HG02642 (cell line): ENCODE data around the gene PIK3R5.
"Not testable (repeated sequence)": the region's sequence is repeated elsewhere in the genome, so short reads cannot be mapped to it uniquely, and the experiment has no call there.

Experiments
- ATAC-seq: cut with Tn5 transposase; IDR thresholded peaks from one replicate; pipeline ENCODE4 v1.9.1; 2021; ENCODE audit warnings: mild to moderate bottlenecking; ENCODE audit not compliant: unreplicated experiment, poor library complexity

The PIK3R5 gene

DNA sequence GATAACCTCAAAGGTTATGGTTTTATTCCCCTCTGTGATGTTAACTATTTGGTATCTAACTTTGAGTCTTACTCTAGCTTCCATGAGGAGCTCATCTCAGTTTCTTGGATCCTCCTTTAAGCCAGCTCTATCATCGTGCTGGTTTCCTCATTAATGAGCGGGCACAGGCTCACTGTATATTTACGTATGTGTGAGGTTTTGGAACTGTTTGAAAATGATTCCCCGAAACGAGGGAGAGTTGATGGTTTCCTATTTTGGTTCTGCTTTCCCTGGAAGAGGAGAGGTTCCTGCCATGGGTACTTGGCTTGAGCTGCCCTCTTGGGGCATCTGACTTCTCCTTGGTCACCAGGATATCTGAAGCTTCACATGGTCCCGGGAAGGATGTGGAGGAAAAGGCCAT lies 65.3 kb downstream of the PIK3R5 start:
- no peak for ATAC-seq

GRCh38 chr17:8898636-8899035 lies 66.9 kb downstream of the PIK3R5 start:
- no peak for ATAC-seq

- ATAC-seq, result no peak
These were observed 67.4 kb downstream of the PIK3R5 start for GRCh38 chr17:8898126-8898525.

- ATAC-seq, result no peak
These were observed 68.6 kb downstream of the PIK3R5 start for GRCh38 chr17:8896641-8897635.

- ATAC-seq, result no peak
These were observed 69.4 kb downstream of the PIK3R5 start for GRCh38 chr17:8896087-8896486.

DNA sequence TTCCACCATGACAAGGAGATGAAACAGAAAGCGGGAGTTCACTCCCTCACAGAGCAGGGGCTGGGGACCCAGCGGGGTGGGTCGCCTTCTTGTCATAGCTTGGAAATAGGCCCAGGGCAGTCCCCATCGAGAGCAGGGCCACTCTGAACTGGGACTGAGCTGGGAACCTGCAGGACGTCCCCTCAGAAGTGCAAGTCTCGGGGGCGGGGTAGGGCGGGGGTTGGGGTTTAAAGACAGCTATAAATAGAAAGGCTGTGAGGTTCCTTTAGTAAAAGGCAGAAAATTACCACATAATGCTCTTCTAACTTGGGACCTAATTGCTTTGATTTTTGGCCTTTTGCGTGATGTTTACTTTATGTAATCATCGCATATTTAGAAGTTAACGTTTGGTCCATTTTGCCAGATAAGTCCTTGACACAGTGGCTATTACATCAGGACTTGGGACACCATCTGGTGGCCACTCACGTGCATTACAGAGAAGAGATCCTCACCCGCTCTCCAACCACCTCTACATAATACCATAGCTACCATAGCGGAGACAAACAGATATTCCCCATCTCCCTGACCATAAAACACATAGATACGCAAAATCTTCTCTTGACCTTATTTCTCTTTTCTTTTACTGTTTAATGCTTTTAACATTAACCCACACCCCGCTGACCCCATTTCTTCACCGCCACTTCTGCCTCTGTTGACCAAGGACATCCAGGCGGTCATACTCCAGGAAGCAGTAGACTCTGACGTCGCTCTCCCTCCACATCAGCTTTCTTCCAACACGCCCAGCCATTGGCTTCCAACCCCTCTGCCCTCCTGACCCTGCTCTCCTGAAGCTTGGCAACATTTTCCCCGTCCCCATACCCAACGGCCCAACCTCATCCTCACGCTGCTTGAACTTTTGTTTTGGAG lies 70.6 kb downstream of the PIK3R5 start:
- peak; percentile 44 for ATAC-seq

DNA sequence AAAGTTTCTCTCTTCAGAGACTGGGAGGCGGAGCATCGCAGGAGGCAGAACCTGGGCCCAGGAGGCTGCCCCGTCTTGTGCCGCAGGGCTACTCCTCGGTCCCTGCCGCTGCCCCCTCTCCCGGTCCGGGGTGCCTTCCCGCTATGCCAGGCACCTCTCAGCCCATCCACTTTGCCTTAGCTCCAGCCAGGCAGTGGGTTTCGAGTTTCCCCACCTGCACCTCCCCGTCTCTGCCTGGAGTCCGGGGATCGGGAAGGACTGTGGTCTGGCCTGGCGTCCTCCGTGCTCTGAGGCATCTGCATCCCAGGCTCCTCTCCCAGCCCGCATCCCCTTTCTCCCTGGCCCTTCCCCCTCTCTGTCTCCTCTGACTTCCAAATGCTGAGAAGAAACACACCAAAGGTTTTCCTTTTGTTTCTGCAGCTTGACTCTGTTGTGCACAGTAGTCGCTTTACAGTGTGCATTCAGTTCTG lies 71.3 kb downstream of the PIK3R5 start:
- ATAC-seq, result no peak

- ATAC-seq, result no peak
These were observed 71.8 kb downstream of the PIK3R5 start for GRCh38 chr17:8893621-8894201.

GRCh38 chr17:8893059-8893458 lies 72.4 kb downstream of the PIK3R5 start:
- no peak for ATAC-seq

- ATAC-seq, result peak; percentile 48
These were observed 73.2 kb downstream of the PIK3R5 start for GRCh38 chr17:8892338-8892690.

DNA sequence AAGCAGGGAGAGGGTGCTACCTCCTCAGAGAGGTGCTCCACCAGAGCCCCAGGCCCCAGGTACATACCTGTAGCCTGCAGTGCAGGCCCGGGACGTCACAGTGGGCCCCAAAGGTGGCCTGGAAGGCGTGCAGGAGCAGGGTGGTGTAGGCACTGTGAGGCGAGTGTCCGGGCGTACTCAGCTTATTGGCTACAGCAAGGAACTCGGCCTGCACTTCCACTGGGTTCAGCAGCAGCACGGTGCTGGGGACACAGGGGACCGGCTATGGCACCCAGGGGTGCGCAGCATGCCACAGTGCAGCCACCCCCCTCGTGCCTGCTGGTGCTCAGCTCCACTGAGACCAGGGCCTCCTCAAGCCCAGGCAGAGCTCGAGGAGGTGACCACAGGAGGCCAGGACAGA lies 74.8 kb downstream of the PIK3R5 start:
- no peak for ATAC-seq

DNA sequence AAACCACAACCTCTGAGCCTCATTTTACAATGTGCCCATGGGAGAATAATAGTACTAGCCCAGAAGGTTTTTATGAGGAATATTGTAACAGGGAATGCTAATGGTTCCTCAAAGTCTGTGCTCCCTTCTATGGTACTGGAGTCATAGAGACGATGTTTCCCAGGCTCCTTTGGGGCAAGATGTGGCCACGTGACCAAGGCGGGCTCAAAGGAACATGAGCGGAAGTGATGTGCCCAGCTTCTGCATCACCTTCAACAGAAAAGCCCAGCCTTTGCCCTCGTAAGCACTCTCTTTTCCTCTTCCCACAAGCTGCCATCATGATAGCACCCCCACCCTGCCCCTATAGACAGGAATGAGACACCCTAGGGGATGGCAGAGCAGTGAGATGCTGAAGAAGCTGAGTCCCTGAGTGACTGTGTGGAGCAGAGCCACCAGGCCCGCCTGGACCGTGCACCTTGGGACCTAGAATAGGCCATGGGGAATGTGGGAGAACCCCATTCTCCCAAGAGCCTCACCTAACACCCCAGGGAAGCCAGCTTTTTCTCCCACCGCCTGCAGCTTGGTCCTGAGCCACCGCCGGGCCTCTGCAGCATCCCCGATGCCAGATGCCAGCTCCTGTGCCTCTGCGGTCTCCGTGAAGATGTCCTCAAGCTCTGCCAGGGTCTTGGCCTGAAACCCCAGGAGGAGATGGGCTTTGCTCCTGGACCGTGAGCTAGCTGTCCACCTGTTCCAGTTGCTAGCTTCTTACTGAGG lies 75.9 kb downstream of the PIK3R5 start:
- no peak for ATAC-seq

- ATAC-seq, result no peak
These were observed 76.7 kb downstream of the PIK3R5 start for GRCh38 chr17:8888704-8889302.

- ATAC-seq, result no peak
These were observed 77.4 kb downstream of the PIK3R5 start for GRCh38 chr17:8887834-8888703.

DNA sequence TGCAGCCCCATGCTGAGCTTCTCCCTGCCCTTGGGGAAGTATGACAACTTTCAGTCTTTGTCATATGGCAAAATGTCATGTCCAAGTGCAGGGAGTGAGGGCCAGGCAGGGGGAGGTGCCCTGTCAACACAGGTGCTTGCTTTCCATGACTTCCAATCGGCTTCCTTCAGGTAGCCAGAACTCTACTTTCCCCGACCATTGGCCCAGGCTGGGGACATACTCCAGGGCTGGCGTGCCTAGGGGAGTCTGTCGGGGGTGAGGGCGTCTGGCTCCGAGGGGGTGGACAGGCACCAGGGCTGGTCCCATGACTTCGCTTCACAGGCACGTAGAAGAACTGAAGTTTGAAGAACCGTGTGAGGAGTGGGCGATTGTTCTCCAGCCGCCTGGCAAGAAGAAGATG lies 78.2 kb downstream of the PIK3R5 start:
- ATAC-seq, result no peak

DNA sequence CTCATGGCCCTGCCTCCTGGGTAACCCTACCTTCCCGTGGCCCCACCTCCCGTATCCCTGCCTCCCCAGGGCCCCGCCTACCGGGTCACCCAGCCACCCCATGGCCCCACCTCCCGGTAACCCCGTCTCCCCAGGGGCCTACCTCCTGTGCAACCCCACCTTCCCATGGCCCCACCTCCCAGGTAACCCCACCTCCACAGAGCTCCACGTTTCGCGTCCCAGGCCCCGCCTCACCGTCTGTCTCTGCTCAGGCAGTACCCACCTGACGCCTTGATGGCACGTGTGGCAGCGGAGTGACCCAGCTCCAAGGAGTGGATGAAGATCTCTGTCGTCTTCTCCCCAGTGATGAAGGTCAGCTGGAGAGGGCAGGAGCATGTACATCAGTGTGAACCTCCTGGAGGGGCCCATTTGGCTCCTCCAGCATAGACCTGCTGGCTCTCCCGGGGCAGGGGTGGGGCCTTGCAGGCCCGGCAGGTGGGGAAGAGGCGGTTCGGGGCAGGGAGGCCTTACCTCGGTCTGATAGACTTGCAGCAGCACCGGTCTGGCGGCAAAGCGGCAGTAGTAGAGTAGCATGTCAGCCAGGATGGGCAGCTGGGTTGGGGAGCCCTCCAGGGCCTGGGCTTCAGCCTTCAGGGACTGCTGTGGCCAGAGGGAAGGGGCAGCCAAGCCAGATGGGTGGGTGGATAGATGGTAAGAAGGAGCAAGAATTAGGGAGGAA lies 79.4 kb downstream of the PIK3R5 start:
- no peak for ATAC-seq

- ATAC-seq, result not testable (repeated sequence)
These were observed 80.1 kb downstream of the PIK3R5 start for GRCh38 chr17:8885163-8885966.
